Measurements from ENCODE around the gene GRN.
A peak's percentile ranks its signal among the peaks of the same experiment; 100 is the strongest.

Gene GRN

DNA sequence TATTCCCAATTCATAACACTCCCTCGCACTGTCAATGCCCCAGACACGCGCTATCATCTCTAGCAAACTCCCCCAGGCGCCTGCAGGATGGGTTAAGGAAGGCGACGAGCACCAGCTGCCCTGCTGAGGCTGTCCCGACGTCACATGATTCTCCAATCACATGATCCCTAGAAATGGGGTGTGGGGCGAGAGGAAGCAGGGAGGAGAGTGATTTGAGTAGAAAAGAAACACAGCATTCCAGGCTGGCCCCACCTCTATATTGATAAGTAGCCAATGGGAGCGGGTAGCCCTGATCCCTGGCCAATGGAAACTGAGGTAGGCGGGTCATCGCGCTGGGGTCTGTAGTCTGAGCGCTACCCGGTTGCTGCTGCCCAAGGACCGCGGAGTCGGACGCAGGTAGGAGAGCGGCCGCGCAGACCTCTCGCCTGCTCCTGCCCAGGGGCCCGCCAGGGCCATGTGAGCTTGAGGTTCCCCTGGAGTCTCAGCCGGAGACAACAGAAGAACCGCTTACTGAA is at the start of gene GRN:
GRN (plus strand) TSS at position 364 of the 515 bp plus-strand sequence. CDS start 3,863 bp downstream, outside the sequence.
- no peaks in the 10 kb centered on the region for H3K4me1 ChIP-seq (ENCODE audit: insufficient read depth, low read length)

DNA sequence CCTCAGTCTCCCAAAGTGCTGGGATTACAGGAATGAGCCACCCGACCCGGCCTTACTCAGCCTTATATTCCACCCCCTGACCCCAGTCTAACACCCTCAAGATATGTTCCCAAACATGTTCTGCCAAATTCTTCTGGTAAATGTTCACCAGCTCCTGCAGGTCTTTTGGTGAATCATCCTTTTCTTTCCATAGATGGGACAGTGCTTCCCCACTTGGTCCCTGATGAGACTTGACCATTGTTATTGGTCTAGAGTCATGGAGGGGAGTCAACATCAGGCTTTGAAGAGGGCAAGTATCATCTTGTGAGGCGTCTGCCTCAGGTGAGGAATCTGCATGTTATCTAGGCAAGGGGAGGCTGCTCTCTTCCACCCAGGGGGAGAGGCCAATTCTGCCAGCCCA is 47.1 kb upstream of the GRN start:
- Histone ChIP-seq H3K9me3 (ENCODE audit: control insufficient read depth, insufficient read depth, low read length) (no peaks in the 10 kb centered on the region), H3K36me3 (ENCODE audit: insufficient read depth, low read length) (no peaks in the 10 kb centered on the region), H3K4me1 (ENCODE audit: insufficient read depth, low read length) (no peaks in the 10 kb centered on the region), H3K9ac (ENCODE audit: low read depth, low read length) (no peak overlapping the region)

More for the DNA sequence above, at the start of gene GRN:
- Histone ChIP-seq H3K9me3 (ENCODE audit: control insufficient read depth, insufficient read depth, low read length) (no peaks in the 10 kb centered on the region), H3K36me3 (ENCODE audit: insufficient read depth, low read length) (no peaks in the 10 kb centered on the region), H3K9ac (ENCODE audit: low read depth, low read length) (peak within 1 kb of the TSS; percentile 79)

DNA sequence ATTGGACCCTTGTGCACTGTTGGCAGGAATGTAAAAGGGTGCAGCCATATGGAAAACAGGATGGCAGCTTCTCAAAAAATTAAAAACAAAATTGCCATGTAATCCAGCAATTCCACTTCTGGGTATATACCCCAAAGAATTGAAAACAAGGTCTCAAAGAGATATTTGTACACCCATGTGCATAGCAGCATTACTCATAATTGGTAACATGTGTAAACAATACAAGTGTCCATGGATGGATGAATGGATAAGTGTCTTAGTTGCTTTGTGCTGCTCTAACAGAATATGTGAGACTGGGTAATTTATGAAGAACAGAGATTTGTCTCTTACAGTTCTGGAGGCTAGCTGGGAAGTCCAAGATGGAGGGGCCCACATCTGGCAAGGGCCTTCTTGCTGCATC is 40.5 kb upstream of the GRN start:
- Histone ChIP-seq H3K9ac (ENCODE audit: low read depth, low read length) (no peak overlapping the region), H3K36me3 (ENCODE audit: insufficient read depth, low read length) (no peaks in the 10 kb centered on the region), H3K4me1 (ENCODE audit: insufficient read depth, low read length) (peaks cover 6% of the 10 kb centered on the region; the same call in 1 of the 2 replicates), H3K9me3 (ENCODE audit: control insufficient read depth, insufficient read depth, low read length) (no peaks in the 10 kb centered on the region)

DNA sequence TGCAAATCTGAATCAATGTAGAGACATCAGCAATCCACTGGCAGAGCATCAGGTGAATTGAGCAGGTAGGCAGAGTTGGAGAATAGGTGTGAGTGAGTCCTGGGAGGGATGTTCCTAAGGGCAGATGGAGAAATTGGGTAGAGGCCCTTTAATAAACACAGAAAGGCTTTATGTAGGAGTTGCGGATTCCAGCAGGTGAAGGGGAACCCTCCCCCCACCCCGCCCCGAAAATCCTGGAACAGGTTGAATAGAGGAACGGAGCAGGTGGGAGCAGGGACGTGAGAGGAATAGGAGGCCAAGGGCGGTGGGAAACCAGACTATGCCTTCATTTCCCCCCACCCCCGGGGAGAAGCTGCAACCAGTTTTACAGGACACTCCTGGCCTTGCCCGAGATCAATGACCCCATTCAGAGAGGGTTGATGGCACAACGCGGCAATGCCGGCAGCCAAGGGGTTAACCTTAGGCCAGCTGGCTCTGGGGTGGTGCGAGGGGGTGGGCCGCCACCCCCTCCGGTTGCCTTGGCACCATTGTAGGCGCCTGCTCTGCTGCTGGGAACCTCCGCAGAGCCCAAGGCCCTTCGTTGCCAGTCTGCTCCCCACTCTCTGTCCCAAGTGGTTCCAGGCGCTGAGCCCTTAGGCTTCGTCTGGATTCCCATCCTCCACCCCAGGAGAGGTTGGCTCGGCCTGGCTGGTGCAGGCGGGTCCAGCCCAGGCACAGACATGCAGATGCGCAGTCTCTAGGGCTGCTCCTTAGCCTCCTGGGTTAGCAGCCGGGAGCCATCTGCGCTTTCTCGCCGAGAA is 37.5 kb upstream of the GRN start:
- Histone ChIP-seq H3K9me3 (ENCODE audit: control insufficient read depth, insufficient read depth, low read length) (no peaks in the 10 kb centered on the region), H3K9ac (ENCODE audit: low read depth, low read length) (peak overlapping the region; percentile 51), H3K36me3 (ENCODE audit: insufficient read depth, low read length) (no peaks in the 10 kb centered on the region), H3K4me1 (ENCODE audit: insufficient read depth, low read length) (peaks cover 23% of the 10 kb centered on the region)

DNA sequence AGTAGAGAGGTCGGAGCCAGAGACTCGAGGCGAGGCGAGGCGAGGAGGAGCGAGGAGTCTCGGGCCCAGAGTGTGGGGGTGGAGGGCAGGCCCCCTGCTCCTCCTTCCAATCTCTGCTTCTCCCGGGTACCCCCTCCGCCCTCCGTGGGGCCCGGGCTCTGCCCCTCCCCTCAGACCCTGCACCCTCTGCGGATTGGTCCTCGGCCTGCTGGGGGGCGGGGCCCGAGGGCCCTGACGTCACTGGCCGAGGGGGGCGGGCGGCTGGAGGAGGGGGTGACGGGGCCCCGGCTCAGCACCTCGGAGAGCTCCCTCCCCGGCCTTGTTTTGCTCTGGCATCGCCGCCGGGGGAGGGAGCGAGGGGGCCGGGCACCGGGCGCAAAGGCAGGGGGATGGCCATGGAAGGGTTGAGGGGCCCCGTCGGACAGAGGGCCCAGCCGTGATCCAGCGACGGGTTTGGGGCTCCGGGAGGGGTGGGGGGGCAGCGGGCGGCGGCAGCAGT is 36.7 kb upstream of the GRN start, which contains the start of gene RUNDC3A:
RUNDC3A (plus strand) TSS at position 282 of the 499 bp plus-strand sequence. CDS start 232 bp downstream, outside the sequence.
- Histone ChIP-seq H3K4me1 (ENCODE audit: insufficient read depth, low read length) (peaks cover 26% of the 10 kb centered on the region), H3K9ac (ENCODE audit: low read depth, low read length) (peak within 1 kb of the TSS; percentile 51), H3K9me3 (ENCODE audit: control insufficient read depth, insufficient read depth, low read length) (no peaks in the 10 kb centered on the region), H3K36me3 (ENCODE audit: insufficient read depth, low read length) (no peaks in the 10 kb centered on the region)

DNA sequence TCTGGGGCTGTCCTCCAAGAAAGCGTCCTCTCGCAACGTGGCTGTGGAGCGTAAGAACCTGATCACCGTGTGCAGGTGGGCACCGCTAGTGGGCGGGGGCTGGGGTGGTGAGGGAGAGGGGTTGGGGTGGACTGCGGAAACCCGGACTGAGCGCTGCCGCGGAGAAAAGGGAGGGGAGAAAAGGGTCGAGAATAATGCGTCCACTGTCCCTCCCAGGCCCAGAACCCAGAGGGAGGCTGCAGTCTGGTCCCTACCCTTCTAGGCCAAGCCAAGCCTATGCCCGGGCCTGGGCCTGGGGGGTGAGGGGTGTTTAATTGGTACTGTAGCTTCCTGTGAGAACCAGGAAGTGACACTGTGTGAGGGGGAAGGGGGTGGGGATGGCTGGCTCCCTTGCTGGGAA is 36.2 kb upstream of the GRN start:
- Histone ChIP-seq H3K36me3 (ENCODE audit: insufficient read depth, low read length) (no peaks in the 10 kb centered on the region), H3K9ac (ENCODE audit: low read depth, low read length) (peak overlapping the region; percentile 51; the same call in 1 of the 2 replicates), H3K4me1 (ENCODE audit: insufficient read depth, low read length) (peaks cover 26% of the 10 kb centered on the region), H3K9me3 (ENCODE audit: control insufficient read depth, insufficient read depth, low read length) (no peaks in the 10 kb centered on the region)

DNA sequence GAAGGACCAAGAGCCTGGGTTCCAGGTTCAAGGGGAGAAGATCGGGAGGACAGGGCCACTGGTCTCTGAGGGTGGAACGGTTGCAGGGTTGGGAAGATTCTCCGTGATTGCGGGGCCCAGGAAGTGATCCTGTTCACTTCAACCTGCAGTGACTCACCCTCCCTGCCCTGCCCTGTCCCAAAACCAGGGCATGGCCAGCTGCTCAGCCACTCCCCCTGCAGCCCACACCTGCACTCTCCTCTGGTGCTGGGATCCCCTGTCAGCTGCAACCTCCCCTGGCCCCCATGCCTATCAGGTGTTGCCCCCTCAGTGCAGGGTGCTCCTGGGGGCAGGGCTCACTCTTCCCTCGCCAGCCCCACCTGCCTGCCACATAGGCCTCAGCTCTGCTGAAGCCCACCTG is 35.6 kb upstream of the GRN start:
- peak overlapping the region; percentile 51; the same call in 1 of the 2 replicates for H3K9ac ChIP-seq (ENCODE audit: low read depth, low read length)
- no peaks in the 10 kb centered on the region for H3K36me3 ChIP-seq (ENCODE audit: insufficient read depth, low read length)
- peaks cover 26% of the 10 kb centered on the region for H3K4me1 ChIP-seq (ENCODE audit: insufficient read depth, low read length)

DNA sequence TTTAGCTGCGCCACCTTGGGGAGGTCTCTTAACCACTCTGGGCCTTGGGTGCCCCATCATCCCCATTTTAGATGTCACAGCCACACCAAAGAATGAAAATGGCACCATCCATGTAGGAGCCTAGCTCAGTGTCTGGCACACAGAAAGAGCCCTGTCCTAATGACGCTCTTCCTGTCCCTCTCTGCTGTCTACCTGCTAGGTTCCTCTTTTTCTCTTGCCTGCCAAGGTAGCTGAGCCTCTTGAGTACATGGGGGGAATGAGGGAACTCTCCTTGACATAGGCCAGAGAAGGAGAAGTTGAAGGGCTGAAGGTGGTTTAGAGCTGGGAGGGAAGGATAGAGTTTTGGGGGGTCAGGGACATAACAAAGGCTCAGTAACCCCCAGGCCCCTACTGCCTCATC is 34.9 kb upstream of the GRN start:
- Histone ChIP-seq H3K9me3 (ENCODE audit: control insufficient read depth, insufficient read depth, low read length) (no peaks in the 10 kb centered on the region), H3K4me1 (ENCODE audit: insufficient read depth, low read length) (peaks cover 26% of the 10 kb centered on the region), H3K9ac (ENCODE audit: low read depth, low read length) (no peak overlapping the region), H3K36me3 (ENCODE audit: insufficient read depth, low read length) (no peaks in the 10 kb centered on the region)

More for the DNA sequence above, 35.6 kb upstream of the GRN start:
- no peaks in the 10 kb centered on the region for H3K9me3 ChIP-seq (ENCODE audit: control insufficient read depth, insufficient read depth, low read length)

DNA sequence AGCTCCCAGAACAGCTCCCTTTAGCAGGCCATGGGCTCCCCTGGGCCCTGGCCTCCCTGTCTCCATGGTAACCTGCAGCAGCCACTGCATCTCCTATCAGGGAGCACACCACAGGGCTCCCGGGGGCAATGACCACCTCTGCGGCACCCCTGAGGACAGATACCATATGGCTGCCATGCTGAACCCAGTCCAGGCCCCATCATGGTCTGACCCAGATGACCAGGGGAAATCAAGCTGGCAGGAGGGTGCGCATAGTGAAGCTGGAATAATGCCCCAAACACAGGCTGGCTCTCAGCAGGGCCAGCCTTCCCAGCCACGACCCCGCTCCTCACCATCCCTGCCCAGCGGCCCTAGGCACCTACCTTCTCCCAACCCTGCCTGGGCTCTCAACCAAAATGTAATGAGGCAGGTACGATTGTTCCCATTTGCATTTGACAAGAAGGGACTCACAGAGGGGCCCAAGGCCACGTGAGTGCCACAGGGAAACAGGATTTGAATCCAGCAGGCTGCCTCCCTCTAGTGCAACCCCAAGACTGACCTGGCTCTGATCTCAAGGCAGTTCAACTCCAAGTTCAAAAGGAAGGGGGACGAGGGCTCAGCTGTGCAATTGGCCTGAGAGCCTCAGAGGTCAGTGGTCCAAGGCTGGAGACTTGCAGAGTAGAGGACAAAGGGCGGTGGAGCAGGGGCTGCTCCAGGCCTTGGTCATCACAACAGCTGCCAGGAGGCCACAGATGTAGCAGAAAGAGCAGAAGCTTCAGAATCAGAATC is 34.3 kb upstream of the GRN start:
- Histone ChIP-seq H3K36me3 (ENCODE audit: insufficient read depth, low read length) (no peaks in the 10 kb centered on the region), H3K9ac (ENCODE audit: low read depth, low read length) (no peak overlapping the region), H3K4me1 (ENCODE audit: insufficient read depth, low read length) (peaks cover 26% of the 10 kb centered on the region), H3K9me3 (ENCODE audit: control insufficient read depth, insufficient read depth, low read length) (no peaks in the 10 kb centered on the region)

DNA sequence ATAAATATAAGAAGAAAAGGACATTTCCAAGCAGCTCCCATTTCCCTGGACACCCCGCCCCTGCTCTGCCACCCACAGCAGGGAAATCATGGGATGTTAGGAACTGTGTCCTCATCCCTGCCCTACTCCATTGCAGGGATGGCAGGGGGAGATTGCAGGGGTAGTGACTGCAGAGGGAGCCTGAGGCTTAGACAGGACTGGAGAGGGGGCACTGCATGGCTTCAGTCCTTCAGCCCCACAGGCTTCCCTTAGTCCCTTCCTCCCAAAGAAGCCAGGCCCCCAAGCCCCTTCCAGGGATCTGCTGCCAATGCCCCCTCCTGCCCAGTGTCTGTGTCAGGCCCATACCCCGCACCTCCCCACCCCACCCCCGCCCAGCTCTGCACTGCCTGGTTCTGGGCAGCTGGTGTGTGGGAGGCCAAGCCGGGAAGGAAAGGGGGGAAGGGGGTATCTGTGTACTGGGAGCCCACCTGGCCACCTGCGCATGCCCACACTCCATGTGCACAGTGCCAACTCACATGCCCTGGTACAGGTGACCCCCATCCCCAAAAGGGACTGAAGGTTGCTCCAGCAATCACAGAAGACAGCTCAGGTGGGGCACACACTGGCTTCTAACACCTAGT is 33.4 kb upstream of the GRN start:
- Histone ChIP-seq H3K9me3 (ENCODE audit: control insufficient read depth, insufficient read depth, low read length) (no peaks in the 10 kb centered on the region), H3K4me1 (ENCODE audit: insufficient read depth, low read length) (peaks cover 26% of the 10 kb centered on the region), H3K9ac (ENCODE audit: low read depth, low read length) (no peak overlapping the region), H3K36me3 (ENCODE audit: insufficient read depth, low read length) (no peaks in the 10 kb centered on the region)

DNA sequence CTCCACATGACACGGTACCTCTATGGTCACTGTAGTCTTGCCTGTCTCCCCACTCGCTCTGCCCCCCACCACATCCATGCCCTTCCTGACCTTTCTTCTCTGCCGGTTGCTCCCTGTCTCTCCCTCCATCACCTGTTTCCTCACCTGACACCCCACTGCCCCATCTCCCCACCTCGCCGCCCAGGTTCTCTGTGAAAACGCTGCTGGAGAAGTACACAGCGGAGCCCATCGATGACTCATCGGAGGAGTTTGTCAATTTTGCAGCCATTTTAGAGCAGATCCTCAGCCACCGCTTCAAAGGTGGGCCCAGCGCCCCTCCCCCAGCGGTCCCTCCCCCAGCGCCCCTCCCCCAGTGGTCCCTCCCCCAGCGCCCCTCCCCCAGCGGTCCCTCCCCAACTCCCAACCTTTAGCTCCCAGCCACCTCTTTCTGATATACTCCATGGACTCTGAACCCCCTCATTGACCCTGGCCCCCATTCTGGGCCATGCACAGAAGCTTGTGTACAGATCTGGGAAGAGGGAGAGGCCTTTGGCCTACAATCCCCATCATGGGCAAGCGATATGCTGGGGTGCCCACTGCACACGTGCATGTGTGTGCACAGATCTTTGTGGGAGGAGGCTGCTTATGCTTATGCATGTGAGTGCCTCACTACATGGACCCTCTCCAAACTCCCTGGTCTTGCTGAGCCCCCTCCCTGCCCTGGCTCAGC is 32.6 kb upstream of the GRN start:
- no peaks in the 10 kb centered on the region for H3K9me3 ChIP-seq (ENCODE audit: control insufficient read depth, insufficient read depth, low read length)
- peaks cover 21% of the 10 kb centered on the region for H3K4me1 ChIP-seq (ENCODE audit: insufficient read depth, low read length)
- no peak overlapping the region for H3K9ac ChIP-seq (ENCODE audit: low read depth, low read length)
- no peaks in the 10 kb centered on the region for H3K36me3 ChIP-seq (ENCODE audit: insufficient read depth, low read length)

DNA sequence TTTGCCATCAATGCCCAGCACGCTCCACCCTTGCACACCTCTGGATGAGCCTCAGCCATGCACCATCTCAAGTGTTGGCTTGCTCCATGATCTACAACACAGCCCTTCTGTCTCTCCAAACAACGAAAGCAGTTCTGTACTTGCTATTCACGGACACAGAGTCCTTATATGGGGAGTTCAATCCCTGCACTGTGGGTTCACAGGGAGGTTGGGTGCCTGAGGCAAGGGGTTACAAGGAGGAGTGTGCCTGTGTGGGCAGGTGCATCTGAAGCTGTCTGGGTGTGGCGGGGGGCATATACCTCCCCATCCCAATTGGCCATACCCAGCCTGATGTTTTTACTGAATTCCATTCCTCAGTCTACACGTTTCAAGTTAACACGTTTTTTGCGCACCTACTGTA is 31.1 kb upstream of the GRN start:
- Histone ChIP-seq H3K4me1 (ENCODE audit: insufficient read depth, low read length) (peaks cover 21% of the 10 kb centered on the region), H3K36me3 (ENCODE audit: insufficient read depth, low read length) (no peaks in the 10 kb centered on the region), H3K9ac (ENCODE audit: low read depth, low read length) (no peak overlapping the region), H3K9me3 (ENCODE audit: control insufficient read depth, insufficient read depth, low read length) (no peaks in the 10 kb centered on the region)

DNA sequence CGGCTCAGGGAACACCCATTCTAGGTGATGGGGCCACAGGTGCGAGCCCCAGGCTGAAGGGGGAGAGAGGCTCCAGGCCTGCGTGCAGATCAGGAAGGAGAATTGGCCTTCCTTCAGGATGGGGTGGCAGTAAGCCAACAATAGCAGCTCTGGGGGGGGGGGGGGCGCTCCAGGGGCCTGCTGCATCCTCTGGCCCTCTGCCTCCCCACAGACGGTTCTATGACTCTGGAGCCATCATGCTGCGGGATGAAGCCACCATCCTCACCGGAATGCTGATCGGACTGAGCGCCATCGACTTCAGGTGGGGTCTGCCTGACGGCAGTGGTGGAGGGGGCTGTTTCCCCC is 30.6 kb upstream of the GRN start:
- peak overlapping the region; percentile 62; the same call in 1 of the 2 replicates for H3K9ac ChIP-seq (ENCODE audit: low read depth, low read length)

More for the DNA sequence above, 30.6 kb upstream of the GRN start:
- H3K9me3 ChIP-seq (ENCODE audit: control insufficient read depth, insufficient read depth, low read length): no peaks in the 10 kb centered on the region
- H3K4me1 ChIP-seq (ENCODE audit: insufficient read depth, low read length): peaks cover 21% of the 10 kb centered on the region
- no peaks in the 10 kb centered on the region for H3K36me3 ChIP-seq (ENCODE audit: insufficient read depth, low read length)

All from ES-I3 (cell line).